GM12891 (cell line): ENCODE results near the gene CACNB1.

Source experiments
- DNase-seq: peaks from one replicate; pipeline ENCODE4 v3.0.0; 2011; ENCODE audit warnings: low spot score; ENCODE audit not compliant: insufficient read length
- FAIRE-seq: peaks from 2 replicates; lab custom pipeline; 2011; peaks lifted over from hg19 to GRCh38; lab: Jason Lieb, UNC
- PAX5 ChIP-seq: IDR thresholded peaks from 2 replicates; pipeline ENCODE4 v1.6.1; 2011; ENCODE audit warnings: low read length, moderate library complexity, mild to moderate bottlenecking; ENCODE audit not compliant: insufficient read depth, severe bottlenecking
- POLR2A ChIP-seq: IDR thresholded peaks from 2 replicates; pipeline ENCODE4 v1.6.1; 2011; ENCODE audit warnings: low read depth, low read length, control low read depth
- POLR2AphosphoS5 ChIP-seq: IDR thresholded peaks from 2 replicates; pipeline ENCODE4 v1.6.1; 2011; ENCODE audit warnings: low read depth, low read length, control low read depth
- POU2F2 ChIP-seq: IDR thresholded peaks from 2 replicates; pipeline ENCODE4 v1.6.1; 2011; ENCODE audit warnings: low read depth, mild to moderate bottlenecking, control low read depth, low read length, moderate library complexity
- SPI1 ChIP-seq: IDR thresholded peaks from 2 replicates; pipeline ENCODE4 v1.6.1; 2011; ENCODE audit warnings: low read depth, low read length, control low read depth
- TAF1 ChIP-seq: IDR thresholded peaks from 2 replicates; pipeline ENCODE4 v1.6.1; 2011; ENCODE audit warnings: low read depth, low read length, control low read depth

The CACNB1 gene

DNA sequence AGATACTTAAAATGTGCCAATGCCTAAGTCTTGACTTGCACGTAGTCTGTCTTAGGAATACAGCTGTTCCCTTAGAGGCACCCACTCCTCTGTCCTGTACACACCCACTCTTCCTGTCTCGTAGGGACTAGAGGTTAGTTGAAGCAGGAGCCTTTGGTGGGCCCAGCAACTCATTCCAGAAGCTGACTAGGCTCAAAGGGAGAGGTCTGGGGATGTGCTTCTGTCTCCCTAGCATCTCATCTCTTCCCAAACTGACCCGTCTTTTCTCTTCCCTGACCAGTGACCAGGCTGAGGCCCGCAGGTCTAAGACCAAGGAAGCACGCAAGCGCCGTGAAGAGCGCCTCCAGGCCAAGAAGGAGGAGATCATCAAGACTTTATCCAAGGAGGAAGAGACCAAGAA, 6.8 kb upstream of the CACNB1 start:
- FAIRE-seq: no peak
- DNase-seq: no peak
- TF ChIP-seq POLR2A (no peak; the same call in 1 of the 2 replicates), TAF1 (no peak), POU2F2 (no peak), SPI1 (no peak), POLR2AphosphoS5 (no peak), PAX5 (no peak)

DNA sequence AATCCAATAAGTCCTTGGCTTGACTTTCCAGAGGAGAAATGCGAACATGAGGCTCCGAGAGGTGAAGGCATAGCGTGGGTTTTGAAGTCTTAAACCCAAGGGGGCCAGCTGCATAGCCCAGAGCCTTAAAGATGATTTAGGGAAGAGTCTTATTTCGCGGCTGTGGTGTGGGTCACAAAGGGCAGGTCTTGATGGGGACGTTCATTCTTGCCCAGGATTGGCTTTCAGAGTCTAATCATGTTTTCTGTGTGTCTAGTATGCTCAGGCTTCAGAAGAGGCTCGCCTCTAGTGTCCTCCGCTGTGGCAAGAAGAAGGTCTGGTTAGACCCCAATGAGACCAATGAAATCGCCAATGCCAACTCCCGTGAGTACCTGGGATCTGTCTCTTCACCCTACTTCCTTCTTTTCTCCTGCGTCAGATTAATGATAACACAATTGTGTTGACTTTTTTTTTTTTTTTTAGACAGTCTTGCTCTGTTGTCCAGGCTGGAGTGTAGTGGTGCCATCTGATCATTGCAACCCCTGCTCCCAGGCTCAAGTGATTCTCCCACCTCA, 3.6 kb upstream of the CACNB1 start:
- TF ChIP-seq SPI1 (no peak), POU2F2 (no peak), TAF1 (no peak), POLR2A (no peak; the same call in 1 of the 2 replicates), POLR2AphosphoS5 (no peak), PAX5 (no peak)
- DNase-seq: no peak
- FAIRE-seq: no peak

DNA sequence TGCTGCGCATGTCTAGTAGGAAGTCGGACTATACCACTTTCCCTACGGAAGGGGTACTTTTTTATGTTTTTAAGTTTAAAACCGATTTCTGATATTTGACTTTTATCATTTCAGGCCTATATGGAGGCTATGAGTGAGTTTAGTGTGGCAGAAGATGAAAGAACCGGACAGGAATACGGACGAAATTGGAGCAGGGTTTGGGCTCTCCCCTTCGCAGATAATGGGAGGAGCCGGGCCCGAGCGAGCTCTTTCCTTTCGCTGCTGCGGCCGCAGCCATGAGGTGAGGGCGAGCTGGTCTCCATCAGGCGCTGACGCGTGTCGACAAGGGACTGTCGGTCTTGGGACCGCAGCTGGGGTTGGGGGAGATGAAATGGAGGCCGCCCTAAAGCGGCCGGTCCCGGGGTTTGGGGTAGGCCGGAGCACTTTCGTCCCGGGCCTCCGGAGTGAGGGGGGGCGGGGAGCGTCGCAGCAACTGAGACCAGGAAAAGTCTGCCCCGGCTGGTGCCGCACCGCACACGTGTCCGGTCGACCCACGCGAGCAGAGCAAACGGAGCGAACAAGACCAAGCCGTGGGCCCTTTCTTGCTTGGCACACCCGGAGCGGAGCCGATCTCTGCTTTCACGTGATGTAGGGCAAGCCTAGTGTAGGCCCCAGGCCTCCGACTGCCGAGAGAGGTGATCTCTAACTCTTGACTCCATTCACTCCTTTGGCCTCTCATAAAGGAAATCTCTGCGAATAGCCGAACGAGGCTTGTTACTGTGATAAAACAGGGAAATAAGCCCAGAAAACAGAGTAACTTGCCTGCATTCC, 2.8 kb upstream of the CACNB1 start, which contains the start of gene RPL19:
Gene RPL19, plus strand, starts transcription at position 214 of the 810 bp plus-strand sequence. Its CDS starts 62 bp downstream, at position 276.
- DNase-seq: peak; percentile 81
- TF ChIP-seq POU2F2 (peak; percentile 79), SPI1 (no peak), TAF1 (peak; percentile 98), PAX5 (no peak), POLR2A (peak; percentile 99), POLR2AphosphoS5 (peak; percentile 99)
- FAIRE-seq: peak; percentile 28

DNA sequence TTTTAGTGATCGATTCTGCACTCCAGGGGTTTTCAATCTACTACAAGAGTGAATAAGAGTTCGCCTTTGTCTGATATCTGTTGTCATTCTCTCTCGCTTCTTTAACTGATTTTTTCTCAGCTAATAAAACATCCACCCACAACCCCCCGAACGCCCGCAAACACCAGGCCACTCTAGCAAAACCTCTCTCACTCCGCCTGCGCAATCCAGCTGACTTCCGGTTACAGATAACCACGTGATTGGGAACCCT, 2.3 kb upstream of the CACNB1 start:
- DNase-seq (peak; percentile 88), FAIRE-seq (peak; percentile 91)
- TF ChIP-seq TAF1: no peak
- no peak for TF ChIP-seq POLR2A
- TF ChIP-seq POLR2AphosphoS5: no peak
- no peak for TF ChIP-seq PAX5
- TF ChIP-seq POU2F2: no peak
- TF ChIP-seq SPI1: no peak

DNA sequence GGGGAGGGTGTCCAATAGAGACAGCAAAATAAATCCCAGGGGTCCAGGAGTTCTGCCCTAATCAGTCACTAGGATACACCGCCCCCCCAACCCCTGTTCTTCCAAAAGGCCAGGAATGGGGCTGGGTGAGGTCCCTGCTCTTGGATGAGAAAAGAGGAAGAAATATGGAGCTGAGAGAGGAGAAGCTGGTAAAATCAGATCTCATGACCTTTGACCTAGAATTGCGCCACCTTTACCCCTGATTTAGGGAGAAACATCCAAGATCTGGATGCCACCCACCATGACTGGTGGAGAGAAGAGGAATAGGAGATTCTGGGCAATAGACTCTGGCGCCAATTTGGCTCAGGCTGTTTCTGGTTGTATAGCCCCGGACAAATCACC, 707 bp upstream of the CACNB1 start:
- TF ChIP-seq SPI1 (no peak), PAX5 (no peak), POLR2A (no peak), TAF1 (no peak), POU2F2 (no peak), POLR2AphosphoS5 (no peak)
- DNase-seq: no peak
- no peak for FAIRE-seq

DNA sequence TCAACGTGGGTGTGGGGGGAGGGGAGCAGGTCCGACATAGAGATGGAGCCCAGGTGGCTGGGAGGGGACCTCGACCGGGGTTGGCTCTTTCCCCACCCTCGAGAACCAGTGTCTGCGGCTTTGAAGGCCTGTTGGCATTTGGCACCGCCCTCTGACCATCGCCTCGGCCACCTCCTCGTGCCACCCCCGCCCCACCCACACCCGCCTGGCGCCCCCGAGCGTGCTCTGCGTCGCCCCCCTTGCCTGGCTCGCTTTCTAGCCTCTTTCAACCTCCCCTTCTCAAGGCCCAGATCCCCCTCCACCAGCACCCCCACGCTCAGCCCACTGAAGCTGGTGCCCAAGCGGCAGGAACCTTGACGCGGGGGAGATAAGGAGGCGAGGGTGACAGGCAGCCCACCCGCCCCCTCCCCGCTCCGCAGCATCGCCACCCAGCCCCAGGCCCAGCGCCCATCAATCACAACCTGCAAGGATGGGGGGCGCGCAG, 619 bp downstream of the CACNB1 start:
- TF ChIP-seq POU2F2: no peak
- no peak for TF ChIP-seq PAX5
- no peak for TF ChIP-seq POLR2AphosphoS5
- TF ChIP-seq TAF1: no peak
- no peak for TF ChIP-seq POLR2A
- TF ChIP-seq SPI1: no peak
- no peak for FAIRE-seq
- no peak for DNase-seq

DNA sequence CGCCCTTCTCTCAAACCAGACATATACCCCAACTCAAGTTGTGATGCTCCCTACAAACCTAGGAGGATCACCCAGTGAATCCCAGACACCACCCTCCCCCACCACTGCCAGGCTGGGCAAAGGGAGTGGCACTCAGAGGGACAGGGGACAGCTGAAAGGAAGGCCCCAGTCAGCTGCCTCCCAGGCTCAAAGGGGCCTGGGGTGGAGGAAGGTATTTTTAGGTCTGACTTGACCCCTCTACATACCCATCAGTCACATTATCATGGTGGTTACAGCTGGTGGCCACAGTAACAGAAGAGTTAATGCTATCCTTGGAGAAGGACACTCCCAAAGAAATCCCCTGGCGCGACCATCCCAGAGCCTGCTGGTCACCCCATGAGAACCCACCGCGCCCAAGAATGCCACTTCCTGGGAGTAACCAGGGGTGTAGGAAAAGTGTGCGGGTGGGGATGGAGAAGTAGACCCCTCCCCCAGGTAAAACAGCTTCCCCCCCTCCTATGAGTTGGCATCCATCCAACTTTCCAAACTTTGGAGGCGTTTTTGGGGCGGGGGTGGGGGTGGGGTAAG, 1.1 kb downstream of the CACNB1 start:
- no peak for TF ChIP-seq TAF1
- no peak for TF ChIP-seq SPI1
- TF ChIP-seq POU2F2: no peak
- TF ChIP-seq POLR2AphosphoS5: no peak
- TF ChIP-seq PAX5: no peak
- DNase-seq: no peak
- FAIRE-seq: no peak

DNA sequence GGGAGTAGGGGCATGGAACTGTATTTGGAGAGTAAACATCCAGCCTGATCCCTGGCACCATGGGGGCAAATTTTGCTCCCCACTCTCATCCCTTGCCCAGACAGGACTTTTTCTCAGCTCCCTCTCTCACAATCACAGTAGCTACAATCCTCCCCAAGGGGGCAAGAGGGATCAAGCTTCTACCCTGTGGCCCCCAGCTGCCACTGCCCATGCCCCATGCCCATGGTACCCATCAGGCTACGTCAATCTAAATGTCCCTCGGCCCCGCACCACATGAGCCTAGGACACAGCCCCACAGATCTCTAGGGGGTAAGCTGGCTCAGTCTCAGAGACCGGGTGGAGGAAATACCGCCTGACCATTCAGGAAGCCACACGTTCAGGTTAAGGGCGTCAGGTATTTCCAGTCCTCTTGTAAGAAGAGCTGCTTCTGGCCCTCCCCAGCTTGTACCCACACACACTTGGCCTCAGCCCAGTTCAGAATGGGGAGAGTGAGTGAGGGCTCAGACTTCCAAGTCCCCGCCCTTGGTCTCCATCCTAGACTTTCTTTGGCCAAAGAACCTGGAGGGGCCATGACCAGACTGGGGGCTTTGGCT, 1.8 kb downstream of the CACNB1 start:
- DNase-seq (no peak), FAIRE-seq (peak; percentile 54)
- TF ChIP-seq POLR2AphosphoS5 (no peak), POU2F2 (no peak), TAF1 (no peak), POLR2A (no peak), PAX5 (no peak), SPI1 (no peak)

DNA sequence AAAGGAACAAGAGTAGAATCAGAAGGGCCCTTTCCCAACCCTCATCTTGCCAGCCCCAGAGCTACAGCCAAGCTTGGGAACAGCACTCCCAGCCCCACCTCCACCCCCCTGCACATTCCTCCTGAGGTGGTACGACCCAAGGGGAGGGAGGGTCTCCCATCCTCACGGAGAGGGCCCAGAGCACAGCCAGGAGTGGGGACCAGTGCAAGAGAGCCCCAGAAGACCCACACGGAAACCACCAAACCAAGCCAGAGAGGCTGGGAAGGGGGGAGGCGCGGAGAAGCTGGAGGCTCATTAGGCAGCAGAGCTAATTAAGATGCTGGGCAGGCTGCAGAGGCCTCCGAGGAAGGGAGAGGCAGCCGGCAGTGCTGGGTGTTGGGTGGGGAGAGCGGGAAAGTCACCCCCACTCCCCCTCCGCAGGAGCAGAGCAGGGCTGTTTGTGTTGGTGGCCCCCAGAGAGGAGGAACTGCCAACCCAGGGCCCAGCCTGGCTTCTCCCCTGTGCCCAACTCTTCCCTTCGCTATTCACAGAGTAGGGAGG, 2.4 kb downstream of the CACNB1 start:
- DNase-seq (no peak), FAIRE-seq (no peak)
- TF ChIP-seq TAF1 (no peak), POLR2A (no peak), PAX5 (no peak), POU2F2 (no peak), POLR2AphosphoS5 (no peak), SPI1 (no peak)
